ENCODE results near the gene ATP5PB.

Gene ATP5PB

DNA sequence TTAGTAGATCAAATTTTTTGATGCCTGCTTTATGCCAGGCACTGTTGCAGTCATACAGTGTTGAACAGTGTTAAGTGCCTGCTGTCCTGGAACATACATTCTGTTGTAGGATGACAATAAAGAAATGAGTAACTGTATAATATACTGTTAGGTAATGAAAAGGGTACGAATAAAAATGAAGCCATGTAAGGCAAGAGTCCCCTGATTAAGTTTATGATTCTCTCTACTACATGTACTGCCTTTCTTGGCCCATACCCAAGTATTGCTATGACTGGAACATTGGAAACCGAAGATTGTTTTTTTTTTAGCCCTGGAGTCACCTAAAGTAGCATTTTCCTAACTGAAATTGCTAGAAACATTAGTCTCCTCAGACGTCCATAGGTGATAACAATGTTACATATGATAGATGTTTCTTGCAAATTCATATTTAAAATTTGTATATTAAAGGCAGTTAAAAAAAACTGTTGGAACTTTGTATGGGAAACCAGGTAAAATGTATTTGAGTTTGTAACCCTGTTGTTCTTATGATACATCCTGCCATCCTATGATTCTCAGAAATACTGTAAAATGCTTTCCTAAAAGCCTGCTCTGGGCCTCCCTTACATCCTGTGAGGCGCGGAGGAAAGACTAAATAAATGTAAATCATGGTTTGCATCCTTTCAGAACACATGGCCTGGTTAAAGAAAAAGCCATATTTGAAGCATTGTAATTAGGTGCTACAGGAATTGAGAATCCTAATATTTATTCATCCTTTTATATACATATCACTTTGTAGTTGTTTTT, 5.8 kb downstream of the ATP5PB start:
- H3K4me3 ChIP-seq (ENCODE audit: low read depth, low read length), result no peak overlapping the region
- TF ChIP-seq, protein P1, sequence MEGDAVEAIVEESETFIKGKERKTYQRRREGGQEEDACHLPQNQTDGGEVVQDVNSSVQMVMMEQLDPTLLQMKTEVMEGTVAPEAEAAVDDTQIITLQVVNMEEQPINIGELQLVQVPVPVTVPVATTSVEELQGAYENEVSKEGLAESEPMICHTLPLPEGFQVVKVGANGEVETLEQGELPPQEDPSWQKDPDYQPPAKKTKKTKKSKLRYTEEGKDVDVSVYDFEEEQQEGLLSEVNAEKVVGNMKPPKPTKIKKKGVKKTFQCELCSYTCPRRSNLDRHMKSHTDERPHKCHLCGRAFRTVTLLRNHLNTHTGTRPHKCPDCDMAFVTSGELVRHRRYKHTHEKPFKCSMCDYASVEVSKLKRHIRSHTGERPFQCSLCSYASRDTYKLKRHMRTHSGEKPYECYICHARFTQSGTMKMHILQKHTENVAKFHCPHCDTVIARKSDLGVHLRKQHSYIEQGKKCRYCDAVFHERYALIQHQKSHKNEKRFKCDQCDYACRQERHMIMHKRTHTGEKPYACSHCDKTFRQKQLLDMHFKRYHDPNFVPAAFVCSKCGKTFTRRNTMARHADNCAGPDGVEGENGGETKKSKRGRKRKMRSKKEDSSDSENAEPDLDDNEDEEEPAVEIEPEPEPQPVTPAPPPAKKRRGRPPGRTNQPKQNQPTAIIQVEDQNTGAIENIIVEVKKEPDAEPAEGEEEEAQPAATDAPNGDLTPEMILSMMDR (IDR thresholded peaks at IDR 0.05; ENCODE audit: borderline replicate concordance, insufficient read depth, low read depth, low read length), result no peak

DNA sequence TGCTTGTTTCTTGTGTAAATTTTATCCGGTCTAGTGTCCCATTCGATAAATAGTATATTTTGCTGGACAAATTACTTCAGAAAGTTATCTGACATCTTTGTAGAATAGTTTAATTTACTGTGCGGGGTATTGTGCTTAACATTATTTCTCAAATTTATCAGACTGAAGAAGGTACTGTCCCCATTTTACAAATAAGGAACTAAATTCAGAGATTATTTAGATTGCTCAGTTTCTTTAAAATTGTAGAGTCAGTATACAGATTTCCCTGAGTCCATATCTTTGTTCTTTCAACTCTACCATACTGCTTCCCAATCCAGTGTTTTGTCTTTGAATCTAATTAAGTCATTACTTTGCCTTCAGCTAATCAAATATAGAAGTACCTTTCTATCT, 6.4 kb downstream of the ATP5PB start:
- H3K4me3 ChIP-seq (ENCODE audit: low read depth, low read length), result no peak overlapping the region
- TF ChIP-seq, protein P1 (IDR thresholded peaks at IDR 0.05; ENCODE audit: borderline replicate concordance, insufficient read depth, low read depth, low read length), result no peak

DNA sequence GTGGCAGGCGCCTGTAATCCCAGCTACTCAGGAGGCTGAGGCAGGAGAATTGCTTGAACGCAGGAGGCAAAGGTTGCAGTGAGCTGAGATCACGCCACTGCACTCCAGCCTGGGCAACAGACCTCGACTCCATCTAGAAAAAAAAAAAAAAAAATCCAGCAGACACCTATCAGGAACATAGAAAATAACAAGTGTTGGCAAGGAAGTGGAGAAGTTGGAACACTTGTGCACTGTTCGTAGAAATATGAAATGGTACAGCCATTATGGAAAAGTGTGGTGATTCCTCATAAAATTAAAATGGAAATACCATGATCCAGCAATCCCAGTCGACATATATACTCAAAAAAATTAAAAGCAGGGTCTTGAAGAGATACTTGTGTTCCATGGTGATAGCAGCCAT, 12.5 kb downstream of the ATP5PB start:
- TF ChIP-seq, protein P1 (IDR thresholded peaks at IDR 0.05; ENCODE audit: borderline replicate concordance, insufficient read depth, low read depth, low read length), result no peak
- H3K4me3 ChIP-seq (ENCODE audit: low read depth, low read length), result no peak overlapping the region

DNA sequence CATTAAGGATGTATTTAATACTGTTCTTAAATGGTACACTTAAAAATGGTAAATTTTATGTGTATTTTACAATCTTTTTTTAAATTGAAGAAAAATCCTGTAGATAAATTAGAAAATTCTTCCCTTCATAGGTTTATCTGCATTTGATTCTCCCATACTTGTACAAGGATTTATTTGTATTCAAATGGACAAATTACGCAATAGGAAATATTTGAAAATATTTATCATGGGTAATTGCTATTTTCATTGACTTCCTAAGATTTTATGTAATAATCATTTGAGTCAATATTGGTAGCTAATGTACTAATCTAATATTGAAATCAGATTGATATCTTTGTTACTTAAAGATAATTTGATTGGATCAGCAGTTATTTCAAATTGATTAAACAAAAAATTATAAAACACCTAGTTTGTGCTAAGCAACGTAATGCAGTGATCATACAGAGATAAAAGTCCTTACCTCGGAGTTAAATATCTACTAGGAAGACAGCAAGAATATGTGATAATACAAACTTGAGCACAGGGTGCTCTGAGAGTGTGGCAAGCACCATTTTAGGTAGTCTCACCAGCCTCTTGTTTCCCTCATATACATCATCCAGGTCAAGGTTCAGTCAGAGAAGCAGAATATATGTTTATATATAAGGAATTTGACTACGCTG, 13.2 kb downstream of the ATP5PB start:
- TF ChIP-seq, protein P1 (IDR thresholded peaks at IDR 0.05; ENCODE audit: borderline replicate concordance, insufficient read depth, low read depth, low read length), result no peak
- no peak overlapping the region for H3K4me3 ChIP-seq (ENCODE audit: low read depth, low read length)

DNA sequence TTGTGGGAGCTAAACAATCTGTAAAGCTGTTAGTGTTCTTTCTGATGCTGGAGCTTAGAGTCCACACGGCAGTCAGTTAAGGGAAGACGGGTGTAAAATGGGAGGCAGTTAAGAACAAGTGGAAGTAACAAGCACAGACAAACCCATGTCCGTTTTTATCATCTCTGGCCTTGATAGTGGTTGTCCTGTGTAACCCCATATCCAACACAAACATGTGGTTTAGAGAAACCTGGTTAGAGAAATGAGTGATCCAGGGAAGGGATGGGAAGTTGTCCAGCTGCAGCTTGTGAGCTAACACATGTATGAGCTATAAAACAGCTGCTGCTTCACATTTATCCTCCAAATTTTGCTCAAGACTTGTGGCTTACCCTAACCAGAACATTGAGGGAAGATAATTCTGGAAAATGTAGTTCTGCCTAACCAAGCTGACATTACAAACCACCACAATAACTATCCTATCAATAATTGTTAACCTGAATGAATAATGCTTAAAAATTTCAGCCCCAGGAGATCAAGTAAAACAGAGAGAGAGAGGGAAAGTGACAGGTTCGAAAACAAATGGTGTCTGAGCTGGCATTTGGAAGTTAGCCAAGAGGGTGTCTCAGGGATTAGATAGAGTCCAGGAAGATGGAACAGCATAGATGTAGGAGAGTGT, 13.9 kb downstream of the ATP5PB start:
- TF ChIP-seq, protein P1 (IDR thresholded peaks at IDR 0.05; ENCODE audit: borderline replicate concordance, insufficient read depth, low read depth, low read length), result no peak
- H3K4me3 ChIP-seq (ENCODE audit: low read depth, low read length), result no peak overlapping the region

DNA sequence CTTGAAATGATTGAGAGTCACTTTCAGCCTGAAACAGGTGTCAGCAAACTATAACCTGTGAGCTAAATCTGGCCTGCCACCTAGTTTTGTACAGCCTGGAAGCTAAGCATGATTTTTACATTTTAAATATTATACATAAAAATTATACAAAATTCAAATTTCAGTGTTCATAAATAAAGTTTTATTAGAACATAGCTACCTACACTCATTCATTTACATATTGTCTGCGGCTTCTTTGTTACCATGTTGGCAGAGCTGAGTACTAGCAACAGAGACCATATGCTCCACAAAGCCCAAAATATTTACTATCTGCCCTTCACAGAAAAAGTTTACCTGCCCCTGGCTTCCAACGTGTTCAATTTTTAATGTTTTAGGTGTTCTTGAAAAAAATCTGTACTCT, 16.5 kb downstream of the ATP5PB start:
- TF ChIP-seq, protein P1 (IDR thresholded peaks at IDR 0.05; ENCODE audit: borderline replicate concordance, insufficient read depth, low read depth, low read length), result no peak
- no peak overlapping the region for H3K4me3 ChIP-seq (ENCODE audit: low read depth, low read length)

All from GM12875 (cell line).